Activated CD4-positive, alpha-beta T cell treated with anti-CD3 and anti-CD28 coated beads, Interleukin-2, amount 50 U/mL, for 24 hours (primary cell): ENCODE measurements around the gene DDX41.
"Not testable (repeated sequence)": the region's sequence is repeated elsewhere in the genome, so short reads cannot be mapped to it uniquely, and the experiment has no call there.

Experiments
- DNase-seq, 2 donors: peaks; one replicate each; pipeline ENCODE4 v3.0.0-alpha.2; 2020; ENCODE audit warnings: low read depth in 1 of 2, low spot score in 1 of 2

DDX41 gene

DNA sequence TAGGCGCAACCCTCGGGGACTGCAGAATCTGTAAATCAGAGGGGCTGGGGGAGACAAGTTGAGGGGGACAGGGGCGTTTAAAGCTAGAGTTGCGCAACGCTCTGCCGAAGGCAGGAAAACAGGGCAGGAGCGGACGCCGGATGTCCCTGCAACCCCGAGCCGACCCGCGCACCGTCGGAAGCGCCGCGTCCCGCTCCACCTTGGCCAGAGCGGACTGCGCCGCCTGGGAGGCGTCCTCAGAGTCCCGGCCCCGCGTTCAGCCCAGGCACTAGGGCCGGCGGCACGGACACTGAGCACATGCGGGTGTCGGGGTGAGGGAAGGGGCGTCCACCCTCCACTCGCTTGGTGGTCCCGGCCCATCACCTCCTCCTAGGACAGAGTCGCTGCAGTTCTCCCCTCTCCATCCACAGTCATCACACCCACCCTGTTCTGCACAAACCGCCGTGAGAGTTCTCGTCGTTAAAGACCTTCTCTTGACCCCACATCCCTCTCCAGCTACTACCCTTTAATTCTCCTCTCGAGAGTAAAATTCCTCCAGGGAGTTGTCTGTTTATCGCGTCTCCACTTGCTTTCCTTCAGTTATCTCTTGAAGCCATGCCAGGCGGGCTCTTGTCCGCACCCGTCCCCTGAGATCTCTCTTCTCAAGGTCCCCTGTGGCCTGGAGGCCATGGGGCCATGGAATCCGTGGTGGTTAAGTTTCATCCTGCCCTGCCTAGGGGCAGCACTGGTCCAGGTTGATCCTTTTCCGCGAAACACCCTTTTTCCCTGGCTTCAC lies 18.6 kb downstream of the DDX41 start:
- DNase-seq = no peak

DNA sequence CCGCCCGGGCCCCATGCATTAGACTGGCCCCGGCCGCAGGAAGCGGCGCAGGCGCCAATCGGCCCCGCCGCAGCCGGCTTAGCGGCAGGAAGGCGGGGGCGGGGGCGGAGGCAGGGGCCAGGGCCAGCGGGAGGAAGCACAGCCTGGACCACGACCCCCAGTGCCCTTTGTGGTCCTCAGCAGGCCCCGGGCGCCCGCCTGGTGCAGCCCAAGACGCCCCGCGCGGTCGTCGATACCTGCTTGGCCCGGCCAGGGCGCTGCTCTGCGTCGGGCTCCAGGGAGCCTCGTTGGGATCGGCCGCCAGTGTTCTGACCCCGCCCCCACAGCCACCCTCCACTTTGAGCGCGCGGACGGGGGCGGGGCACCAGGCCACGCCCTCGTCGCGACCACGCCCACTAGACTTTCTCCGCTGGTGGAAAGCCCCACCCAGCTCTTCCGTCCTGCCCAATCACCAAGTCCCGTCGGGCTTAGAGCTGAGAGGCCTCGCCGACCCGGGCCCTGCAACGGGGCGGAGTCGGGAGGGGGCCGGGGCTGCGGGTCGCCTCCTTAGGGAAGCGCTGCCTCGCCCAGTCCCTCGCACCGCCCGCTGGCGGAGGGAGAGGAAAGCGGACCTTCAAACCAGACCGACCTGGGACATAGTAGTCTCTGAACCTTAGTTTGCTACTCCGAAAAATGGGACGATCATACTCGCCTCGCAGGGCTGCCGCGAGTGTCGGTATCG lies 19.3 kb downstream of the DDX41 start, which contains the start of gene PDLIM7:
Gene PDLIM7 (minus strand): TSS at position 313 of the 721 bp plus-strand sequence. CDS start 1,092 bp downstream, outside the sequence.
- DNase-seq = peak; percentile 88 to 90

DNA sequence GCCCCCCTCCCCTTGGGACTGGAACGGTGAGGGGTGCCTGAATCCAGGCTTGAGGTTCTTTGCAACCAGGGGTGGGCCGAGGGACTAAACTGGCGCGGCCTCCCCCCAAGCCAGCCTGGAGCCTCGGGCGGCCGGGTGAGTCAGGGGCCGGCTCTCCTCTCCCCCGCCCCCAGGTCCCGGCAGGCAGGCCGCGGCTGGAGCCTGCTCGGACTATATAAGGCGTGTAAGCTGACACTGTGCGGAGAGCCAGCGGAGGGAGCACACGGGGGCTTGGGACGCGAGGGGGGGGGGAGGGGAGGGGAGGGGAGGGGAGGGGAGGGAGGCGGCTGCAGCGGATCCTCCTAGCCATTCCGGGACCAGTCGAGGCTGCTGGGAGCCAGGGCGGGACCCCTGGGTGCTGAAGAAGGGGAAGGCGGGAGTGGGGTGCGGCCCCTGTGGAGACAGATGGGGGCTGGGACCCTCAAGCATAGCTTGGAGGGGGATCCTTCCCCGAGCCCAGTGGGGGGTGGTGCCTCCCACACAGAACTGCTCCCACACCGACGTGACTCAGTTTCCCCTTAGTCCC lies 20.0 kb downstream of the DDX41 start:
- no peak for DNase-seq

DNA sequence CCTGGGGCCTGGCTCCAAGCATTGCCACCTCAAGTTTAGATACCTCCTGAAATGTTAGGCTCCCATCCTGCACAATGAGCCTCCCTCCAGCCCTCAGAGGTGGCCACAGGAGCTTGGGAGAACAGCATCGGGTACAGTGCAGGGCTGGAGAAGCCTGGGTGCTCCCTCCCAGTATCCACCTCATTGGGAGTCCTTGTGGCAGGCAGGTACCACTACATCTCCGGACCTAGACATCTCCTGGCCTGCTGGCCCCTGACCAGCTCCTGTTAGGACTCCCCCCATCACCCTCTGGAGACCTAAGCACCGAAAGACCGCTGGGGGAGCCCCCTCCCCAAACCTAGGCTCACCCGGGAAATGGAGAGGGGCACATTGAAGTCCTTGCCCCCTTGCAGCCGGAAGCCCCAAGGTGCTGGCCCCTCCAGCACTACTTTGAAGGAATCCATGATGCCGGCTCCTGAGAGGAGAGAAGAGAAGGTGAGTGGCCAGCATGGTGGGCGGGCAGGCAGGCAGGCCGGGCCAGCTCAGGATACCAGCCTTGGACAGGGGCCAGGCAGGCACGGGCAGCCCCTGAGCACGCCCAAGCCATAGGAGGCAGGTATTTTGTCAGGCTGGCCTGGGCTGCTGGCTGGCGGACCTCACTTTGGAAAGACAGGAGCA lies 20.6 kb downstream of the DDX41 start:
- DNase-seq = no peak

DNA sequence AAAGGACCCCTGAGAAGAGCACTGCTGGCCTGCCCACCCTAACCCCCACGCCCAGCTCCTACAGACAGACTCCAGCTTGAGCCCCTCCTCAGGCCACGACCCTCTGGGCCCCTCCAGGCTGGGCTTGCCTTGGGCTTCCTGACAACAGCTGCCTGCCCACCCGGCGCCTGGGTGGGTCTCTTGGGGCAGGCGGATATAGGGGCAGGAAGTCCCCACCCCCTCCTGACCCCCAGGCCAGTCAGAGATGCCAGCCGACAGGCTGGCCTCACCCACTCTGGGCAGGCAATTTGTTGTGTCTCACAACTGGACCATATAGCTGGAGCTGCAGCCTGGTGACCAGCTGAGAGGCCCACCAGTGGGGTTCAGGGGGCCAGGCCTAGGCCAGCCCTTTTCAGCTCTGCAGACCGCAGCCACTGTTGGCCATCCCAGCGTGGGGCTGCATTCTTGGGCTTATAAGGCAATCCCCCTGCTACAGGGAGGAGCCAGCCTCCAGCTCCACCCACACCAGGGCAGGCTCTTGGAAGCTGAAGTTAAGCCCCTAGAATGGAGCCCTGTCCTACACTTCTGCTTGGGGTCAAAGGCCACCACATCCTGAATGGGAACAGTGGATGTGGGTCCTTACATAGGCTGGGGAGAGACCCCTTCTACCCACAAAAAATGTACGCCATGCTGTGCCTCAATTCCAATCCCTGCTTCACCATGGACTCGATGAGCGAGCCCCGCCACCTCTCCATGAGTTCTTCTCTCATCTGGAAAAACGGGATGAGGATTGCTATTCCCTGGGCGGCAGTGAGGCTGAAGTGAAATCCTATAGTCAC lies 21.3 kb downstream of the DDX41 start:
- DNase-seq = no peak

DNA sequence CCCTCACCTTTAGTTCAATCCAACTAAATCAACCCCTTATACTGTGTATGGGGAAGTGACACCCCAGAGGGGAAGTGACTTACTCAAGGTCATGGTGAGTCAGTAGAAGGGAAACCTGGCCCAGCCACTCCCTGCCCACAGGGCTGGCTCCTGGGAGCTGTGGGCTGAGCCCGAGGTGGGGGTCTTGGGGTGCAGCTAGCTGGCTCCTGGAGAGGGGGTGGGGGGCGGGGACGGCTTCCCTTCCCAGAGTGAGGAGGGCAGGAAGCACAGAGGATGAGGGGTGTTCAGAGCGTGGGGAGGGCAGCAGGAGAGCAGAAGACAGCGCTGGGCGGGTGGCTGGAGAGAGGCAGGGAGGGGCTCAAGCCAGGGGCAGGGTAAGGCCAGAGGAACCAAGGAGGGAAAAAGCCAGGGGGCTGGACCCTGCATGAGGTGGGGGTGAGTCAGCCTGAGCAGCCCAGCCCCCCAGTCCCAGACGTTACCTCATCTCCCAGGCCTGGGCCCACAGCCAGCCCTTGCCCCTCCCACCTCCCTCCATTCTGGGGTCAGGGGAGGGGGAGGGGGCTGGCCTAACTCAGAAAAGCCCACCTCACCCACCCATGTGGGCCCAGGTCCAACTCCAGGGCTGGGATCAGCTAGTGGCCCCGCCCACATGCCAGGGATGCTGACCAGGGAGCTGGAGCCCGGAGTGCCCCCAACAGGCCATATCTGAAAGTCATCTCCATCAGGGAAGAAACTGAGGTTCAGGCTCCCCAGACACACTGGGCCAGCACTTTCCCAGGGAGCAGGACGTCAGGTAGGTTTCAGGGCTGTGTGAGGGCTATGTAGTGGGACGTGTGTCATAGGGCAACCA lies 22.2 kb downstream of the DDX41 start:
- no peak for DNase-seq

DNA sequence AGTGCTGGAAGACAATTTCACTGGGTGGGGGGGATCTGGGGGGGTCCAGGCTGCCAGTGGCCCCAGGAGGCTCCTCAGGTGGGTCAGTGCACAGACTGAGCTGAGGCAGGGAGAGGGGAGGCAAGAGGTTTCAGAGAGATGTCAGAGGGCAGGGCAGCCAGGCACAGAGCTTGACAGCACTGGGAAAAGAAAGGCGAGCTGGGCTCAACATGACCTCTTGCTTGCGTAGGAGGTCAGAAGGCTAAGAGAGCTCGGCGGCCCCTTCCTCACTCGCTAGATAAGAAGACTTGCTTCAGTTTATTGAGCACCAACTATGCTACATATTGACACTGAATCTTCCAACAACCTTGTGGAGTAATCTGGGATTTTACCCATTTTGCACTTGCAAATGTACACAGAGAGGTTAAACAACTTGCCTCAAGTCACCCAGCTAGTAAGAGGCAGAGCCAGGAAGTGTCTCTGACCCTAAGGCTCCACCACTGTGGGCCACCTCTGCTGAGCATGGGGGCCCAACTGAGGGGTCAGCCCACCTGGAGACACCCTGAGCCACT lies 22.9 kb downstream of the DDX41 start:
- DNase-seq = no peak

DNA sequence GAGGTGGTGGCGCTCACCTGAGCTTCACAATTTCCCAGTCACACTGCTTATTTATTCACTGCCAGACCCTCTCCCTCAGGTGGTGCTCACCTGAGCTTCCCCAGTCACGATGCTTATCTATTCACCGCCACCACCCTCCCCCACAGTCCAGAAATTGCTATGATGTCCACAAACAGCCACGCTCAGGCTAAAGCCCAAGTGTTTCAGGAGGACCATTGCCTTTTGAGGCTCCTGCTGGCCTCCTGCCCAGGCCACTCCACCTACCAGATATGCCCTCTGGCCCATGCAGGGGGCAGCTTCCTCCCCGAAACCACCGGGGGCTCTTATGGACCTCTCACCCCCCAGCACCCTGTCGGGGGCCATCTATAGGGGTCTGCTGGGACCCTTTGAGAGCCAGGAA lies 23.9 kb downstream of the DDX41 start:
- DNase-seq = no peak

DNA sequence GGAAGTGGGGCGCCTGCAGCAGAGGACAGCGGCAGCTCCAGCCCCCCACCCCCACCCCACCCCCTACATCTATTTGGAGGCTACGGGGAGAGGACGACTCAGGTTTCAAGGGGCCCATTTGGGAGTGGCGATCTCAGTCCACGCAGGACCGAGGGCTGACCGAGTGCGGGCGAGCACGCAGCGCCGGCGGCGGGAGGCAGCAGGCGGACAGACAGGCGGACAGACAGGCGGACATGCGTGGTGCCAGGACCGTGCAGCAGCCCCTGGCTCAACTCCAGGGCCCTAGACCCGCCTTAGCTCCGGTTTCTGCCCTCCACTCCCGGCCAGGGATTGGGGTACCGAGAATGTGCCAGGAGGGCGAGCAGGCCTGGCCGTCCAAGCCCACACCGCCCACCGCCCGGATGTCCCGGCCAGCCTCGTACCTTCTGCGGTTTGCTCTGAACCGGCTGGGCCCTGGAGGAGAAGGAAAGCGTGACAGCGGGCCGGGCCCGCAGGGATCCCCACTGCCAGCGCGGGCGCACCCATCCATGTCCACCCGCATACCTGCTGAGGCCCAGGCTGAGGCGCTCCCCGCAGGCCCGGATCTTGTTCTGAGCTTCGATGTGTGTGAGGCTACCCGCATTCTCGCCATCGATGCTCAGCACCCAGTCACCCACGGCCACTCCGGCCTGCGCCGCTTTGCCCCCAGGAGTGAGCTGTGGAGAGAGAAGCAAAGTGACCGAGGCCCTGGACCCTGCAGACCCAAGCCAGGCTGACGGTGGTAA lies 24.6 kb downstream of the DDX41 start:
- DNase-seq = no peak

DNA sequence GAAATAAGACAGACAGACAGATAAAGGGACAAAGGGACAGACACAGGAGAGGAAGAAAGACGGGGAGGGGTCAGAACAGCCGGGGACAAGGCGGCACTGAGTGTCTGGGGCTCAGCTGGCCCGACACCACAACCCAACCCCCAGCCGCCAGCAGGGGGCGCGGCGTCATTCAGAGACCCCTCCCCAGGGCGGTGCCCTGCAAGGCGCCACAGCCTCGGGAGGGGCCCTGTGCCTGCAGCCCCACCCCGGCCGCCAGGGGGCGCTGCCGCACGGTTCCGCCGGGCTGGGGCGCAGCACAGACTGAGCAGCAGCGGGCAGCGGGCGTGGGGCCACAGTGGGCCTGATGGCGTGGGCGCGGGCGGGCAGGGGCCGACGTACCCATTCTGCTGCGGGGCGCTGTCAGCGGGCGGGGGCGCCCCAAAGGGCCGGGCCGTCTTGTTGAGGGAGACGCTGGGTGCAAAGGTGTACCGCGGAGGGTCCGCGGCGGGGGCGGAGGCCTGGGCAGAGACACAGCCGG lies 25.3 kb downstream of the DDX41 start:
- DNase-seq = no peak

DNA sequence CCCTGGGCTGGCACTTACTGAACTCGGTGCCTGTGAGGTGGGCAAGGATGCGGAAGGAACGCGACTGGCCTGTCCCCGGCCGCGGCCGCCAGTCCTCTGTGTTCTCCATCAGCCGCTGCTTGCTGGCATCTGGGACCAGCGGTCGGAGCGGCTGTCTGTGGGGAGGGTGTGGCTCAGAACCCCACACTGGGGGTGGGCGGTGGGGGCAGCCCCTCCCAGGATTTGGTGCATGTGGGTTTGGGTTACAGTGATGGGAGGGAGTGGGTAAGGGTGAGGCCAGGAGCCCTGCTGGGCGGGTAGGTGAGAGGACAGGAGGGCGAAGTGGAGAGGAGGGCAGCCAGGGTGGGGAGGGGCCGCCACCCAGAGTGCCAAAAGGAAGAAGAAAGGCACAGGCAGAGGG lies 25.8 kb downstream of the DDX41 start:
- DNase-seq = no peak

DNA sequence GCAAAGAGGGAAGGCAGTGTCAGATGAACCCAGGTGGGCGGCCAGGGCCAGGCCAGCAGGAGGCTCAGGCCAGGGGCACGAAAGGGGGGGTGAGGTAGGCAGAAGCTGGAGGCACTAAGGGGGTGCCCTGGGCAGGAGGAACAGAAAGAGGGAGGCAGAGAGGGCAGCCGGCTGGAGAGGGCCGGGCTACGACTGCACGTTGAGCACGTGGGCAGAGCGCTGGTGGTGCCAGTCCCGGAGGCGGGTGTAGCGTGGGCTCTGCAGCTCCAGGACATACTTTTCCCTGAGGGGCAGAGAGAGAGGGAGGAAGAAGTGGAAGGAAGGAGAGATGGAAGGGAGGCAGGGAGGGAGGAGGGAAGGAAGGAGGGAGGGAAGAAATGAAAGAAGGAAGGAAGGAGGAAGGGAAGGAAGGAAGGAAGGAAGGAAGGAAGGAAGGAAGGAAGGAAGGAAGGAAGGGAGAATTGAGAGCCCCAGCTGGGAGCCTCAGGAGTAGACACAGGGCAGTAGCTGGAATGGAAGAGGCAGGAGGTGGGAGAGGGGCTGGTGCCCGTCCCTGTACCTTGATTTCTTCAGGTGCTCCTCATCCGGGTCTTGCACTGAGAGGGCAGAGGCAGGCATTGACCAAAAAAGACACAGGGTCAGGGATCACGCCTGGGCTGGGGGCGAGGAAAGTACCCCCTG lies 26.3 kb downstream of the DDX41 start:
- no peak for DNase-seq

DNA sequence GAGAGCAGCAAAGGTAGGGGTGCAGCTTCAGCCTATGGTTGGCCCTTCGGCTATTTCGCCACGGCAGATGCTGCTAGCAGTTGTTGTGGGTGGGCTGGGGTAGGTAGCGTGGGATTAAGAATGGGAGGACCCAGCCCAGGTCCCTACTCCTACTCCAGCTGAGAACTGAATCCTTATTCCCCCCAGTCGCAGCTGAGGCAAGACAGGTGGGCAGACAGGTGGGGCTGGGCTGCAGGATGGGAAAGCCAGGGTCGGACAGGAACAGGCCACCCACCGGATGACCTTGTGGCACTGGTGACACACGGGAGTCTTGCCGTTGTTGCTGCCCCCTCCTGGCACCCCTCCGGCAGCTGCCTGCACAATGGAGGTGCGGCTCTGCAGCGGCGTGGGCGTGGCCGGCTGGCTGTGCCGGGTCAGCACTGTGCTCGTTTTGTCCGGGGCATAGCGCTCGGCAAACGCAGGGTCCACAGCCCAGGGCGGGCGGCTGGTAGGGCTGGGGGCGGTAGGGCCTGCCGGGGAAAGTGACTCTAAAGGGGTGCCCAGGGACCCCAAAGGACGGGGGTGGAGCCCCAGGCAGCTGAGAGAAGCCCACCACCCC lies 27.5 kb downstream of the DDX41 start:
- no peak for DNase-seq

DNA sequence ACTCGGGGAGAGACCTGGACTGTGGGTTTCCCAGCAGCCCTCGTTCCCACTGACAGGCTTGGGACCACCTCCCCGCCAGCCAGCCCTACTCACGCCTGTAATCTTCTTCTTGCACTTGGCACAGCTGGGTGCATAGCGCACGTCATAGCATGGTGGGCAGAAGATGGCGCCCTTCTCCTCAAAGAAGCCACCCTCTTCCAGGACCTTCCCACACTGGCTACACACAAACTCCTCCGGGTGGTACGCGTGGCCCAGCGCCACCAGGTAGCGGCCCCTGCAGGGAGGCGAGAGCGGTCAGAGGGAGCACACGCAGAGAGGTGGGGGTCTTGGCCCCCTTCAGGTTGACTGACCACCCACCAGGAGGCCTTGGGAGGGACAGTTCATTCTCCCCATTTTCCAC lies 28.8 kb downstream of the DDX41 start:
- no peak for DNase-seq

DNA sequence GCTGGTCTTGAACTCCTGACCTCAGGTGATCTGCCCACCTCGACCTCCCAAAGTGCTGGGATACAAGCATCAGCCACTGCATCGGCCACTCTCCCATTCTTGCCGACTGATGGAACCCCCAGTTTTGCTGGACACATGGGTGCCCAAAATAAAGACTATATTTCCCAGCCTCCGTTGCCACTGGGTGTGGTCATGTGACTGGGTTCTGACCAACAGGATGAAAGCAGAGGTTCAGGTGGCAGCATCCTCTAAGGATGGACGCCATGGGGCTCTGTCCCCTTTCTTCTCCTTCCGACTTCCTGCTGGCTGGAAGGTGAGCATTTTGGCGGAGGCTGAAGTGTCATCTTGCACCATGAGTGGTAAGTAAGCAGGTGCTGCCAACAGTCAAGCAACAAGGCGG lies 29.6 kb downstream of the DDX41 start:
- DNase-seq = no peak

DNA sequence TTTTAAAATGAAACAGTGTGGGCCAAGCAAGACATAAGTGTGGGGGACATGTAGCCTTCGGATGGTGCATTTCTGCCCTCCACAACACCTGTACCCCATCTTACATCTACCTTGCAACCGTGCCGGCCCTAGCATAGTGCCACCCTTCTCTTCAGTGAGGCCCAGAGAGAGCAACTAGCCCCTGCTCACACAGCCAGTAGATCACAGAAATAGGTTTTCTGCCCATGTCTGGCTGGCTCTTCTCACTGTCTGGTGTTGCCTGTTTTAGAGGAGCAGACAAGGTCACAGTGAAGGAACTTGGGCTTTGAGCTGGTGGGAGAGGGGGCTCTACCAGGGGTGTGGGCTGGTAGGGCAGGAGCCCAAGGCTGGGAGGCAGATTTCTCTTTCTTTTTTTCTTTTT lies 30.5 kb downstream of the DDX41 start:
- DNase-seq = no peak

DNA sequence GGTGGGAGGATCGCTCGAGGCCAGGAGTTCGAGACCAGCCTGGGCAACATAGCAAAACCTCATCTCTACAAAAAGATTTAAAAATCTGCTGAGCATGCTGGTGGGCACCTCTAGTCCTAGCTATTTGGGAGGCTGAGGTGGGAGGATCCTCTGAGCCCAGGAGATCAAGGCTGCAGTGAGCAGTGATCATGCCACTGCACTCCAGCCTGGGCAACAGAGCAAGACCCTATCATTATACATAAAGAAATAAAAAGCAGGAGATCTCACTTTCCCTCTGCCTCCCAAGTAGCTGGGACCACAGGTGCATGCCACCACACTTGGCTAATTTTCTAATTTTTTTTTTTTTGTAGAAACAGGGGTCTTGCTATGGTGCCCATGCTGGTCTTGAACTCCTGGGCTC lies 31.0 kb downstream of the DDX41 start:
- DNase-seq = not testable (repeated sequence)
